HG02970 (cell line): Measurements from ENCODE around the gene COL28A1.

ENCODE experiments used
- ATAC-seq: cut with Tn5 transposase; IDR thresholded peaks from one replicate; pipeline ENCODE4 v1.9.1; 2021; ENCODE audit warnings: mild to moderate bottlenecking, moderate library complexity, moderate number of reproducible peaks; ENCODE audit not compliant: unreplicated experiment, low FRiP score

COL28A1 gene

DNA sequence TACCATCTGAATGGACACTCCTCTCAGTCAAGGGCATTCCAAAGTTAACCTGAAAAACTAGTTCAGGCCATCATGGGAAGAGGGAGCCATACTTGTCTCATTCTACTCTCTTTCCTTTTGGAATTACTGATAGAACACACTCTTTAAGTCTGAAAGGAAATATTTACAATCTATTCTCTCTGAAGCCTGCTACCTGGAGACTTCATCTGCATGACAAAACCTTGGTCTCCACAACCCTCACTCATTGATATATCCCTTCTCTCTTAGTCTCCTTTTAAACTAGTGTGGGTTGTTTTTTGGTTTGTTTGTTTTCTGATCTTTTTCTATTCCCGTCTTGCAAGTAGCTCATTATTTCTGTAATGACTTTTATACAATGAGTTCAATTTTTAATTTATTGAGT lies 183.8 kb downstream of the COL28A1 start:
- ATAC-seq = no peak

DNA sequence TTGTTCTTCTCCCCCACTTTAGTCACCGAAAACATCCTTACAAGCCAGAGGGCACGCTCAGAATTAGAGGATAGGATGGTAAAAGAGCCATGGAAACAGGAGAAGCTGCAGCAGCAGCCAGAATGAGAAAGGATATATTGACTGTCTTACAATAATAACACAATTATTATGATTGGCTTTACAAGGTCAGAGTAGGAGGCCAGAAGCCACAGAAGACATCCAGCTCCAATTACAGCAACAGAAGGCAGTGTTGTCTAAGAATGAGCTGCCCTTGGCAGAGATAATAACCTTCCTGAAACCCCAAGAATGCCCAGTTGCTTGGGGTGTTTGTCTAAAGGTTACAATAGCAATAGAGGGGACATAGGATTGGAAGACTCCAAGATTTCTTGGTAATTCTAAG lies 184.5 kb downstream of the COL28A1 start:
- ATAC-seq = no peak

DNA sequence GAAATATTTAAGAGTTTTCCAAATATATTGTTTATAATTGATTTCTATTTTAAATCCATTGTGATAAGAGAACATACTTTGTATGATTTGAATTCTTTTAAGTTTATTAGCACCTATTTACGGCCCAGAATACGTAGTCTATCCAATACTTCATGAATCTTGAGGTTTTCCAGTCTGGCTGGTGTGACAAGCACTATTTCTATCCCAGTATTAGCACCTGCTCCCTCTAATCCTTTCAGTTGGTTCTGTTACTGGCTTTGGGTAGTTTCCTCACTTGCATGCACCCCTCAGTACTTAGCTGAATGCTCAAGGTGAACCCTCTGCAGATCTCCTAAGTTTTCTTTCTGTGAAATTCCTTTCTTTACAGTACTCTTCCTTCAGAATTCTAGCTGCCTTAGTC lies 186.5 kb downstream of the COL28A1 start:
- ATAC-seq = no peak

DNA sequence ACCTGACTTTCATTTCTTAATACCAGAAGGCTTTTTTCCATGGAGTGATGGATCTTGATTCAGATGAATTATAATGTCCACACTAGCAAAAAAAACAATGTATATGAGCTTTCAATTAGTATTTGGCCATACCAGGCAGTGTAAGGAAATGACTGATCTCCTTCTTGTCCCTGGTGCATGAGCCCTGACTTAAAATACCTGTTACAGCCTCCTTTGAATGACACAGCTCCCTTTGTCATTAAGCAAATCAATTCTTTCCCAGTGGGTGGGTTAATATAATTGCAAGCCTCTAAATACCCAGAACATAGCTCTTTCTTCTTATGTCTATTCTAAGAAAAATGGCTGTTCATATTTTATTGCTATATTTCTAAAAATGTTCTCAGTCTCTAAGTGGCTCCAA lies 188.6 kb downstream of the COL28A1 start:
- ATAC-seq = no peak

DNA sequence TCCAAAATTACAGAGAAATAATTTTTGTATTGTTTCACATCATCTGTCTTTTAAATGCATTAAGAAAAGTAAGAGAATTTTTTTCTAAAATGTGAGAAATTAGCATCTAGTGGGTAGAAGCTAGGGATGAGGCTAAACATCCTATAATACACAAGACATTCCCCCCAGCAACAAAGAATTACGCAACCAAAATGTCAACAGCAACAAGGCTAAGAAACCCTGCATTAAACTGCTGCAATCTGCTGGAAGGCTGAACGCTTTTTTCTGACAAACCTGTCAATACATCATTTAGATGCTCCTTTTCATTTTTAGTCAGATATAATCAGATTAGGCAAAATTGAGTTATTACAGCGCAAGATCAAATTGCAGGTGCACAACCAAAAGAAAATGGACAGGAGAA lies 191.1 kb downstream of the COL28A1 start:
- ATAC-seq = no peak

DNA sequence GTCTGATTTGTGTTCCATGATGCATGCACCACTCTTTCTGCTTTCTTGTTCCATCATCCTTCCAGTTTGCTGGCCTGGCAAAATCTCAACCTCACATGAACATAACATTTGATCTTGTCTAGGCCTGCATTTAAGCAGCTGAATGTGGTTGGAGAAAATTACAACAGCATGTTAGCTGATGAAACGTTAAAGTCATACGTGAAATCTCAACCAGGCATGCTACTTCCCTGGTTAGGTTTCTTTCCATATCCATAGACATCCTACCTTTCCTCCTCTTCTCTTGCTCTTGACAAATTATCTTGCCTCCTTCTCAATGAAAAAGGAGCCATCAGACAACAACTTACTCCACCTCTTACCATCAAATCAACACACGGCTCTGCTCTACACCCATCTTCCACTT lies 199.8 kb downstream of the COL28A1 start:
- ATAC-seq = no peak

DNA sequence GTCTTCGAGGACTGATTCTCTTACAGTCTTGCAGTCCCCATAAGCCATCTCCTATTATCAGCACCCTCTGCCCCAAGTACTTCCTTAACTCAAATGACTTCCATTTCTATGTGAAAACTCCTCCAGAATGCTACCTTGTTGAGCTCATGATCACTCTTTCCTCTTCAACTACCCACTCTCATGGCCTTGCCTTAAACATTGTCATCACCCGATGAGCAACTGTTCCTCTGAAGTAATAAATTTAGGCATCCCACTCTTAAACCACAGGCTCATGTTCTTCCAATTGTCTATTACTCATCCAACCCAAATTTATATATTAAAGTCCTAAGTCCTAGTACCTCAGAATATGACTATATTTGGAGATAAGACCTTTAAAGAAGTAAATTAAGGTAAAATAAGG lies 200.5 kb downstream of the COL28A1 start:
- no peak for ATAC-seq

DNA sequence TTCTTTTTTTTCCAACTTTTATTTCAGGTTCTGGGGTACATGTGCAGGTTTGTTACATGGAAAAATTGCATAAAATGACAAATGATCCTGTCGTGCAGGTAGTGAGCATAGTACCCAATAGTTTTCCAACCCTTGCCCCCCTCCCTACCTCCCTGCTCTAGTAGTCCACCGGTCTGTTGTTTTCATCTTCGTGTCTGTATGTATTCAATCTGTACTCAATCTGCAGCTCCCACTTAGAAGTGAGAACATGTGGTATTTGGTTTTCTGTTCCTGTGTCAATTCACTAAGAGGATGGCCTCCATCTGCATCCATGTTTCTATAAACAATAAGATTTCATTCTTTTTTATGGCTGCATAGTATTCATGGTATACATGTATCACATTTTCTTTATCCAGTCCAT lies 202.1 kb downstream of the COL28A1 start:
- no peak for ATAC-seq

DNA sequence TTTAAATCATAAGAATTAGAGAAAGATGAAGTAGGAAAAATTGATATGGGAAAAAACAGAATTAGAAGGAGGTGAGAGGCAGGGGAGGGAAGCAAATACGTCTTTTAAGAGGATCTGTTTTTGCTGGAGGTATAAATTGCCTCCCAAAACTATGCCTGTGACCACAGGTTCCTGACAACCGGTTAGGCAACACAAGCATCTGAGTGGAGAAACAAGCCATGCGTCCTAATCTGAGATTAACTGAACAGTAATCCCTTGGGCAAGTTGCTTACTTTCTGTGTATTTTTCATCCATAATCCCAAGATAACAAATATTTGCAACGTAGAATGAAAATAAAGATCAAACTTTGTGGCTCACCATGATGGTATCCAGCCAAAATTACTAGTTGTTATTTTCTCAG lies 204.2 kb downstream of the COL28A1 start:
- ATAC-seq = no peak

DNA sequence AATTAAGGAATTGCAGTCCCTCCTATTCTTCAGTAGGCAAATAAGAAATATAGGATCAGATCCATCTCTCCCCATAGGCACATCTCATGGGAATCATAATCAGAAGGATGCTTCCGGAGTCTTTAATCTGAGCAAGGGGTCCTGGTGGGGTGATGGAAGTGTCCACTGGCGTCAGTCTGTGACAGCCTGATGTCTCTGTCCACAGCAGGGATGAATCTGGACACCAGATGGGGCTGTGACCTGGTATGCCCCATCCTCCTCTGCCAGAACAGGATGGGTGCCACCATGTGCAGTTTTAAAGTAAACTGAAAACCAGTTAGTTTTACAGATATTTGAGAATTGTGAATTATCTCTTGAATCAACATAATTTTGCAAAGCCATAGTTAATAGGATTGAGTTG lies 204.7 kb downstream of the COL28A1 start:
- ATAC-seq = no peak

DNA sequence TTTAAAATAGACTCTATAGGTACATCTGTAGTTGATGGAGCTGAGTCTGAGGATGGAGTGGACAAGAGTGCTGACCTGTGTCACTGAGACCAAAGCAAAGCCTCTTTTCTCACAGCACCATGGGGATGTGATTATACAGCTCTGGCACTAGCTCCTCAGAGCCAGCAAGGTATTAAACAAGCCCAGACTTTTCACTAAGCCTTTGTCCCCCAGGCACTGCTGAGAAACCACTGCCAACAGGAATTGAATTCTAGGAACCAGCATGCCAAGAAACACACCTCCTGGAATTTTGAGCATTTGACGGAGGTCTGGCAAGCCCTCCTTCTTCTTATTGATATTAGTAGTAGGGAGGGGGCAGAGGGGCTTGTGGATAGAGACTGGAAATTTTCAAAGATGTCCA lies 206.3 kb downstream of the COL28A1 start:
- ATAC-seq = no peak

DNA sequence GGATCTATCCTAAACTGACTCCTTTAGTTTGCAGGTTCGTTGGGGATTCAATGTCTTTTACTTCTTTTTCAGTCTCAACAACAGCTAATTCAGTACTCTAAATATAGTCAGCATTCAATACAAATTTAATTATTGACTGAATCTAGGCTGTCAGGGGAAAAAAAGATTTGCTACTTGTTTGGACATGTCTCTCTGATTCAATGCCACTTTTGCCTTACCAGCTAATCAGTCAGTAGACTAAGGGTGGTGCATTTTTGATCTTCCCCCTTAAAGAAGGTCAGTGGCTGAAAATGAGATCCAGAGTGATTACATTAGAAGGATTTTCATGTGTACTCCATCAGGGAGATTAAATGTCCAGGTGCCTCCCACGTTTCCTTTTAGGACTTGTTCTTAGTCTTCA lies 208.2 kb downstream of the COL28A1 start:
- ATAC-seq = no peak

DNA sequence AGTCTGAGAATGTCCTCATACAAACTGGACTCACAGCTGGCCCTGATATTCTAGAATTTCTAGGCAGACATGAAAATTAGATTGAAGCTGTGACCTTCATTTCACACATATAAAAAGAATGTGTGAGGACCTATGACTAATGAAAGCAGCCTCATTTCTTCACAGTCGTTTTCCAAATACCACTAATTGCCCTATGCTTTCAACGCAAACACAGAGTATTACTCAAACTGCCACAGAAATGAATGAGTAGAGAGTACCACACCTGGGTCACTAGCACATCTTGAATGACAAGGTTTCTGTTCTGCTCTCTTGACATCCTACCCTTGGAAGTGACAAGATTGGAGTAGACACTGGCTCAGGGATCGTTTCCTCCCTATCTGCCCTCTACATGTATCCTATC lies 211.0 kb downstream of the COL28A1 start:
- ATAC-seq = no peak

DNA sequence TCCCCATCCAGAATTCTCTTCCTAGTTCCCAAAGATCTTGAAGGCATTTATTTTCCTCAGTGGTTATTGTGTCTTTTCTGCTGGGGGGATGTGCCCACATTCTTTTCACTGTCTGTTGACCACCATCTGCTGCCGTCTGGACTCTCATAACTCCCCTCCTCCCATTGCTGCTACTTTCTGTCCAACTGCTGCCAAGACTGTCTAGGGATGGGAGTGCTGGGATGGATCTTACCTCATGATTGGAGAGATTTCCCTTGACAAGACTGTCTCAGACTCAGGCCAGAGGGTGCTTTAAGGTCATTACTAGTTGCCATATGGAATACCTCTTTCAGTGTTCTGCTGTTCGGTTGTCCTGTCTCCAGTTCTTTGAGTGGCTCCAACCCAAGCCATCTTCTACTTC lies 211.8 kb downstream of the COL28A1 start:
- no peak for ATAC-seq

DNA sequence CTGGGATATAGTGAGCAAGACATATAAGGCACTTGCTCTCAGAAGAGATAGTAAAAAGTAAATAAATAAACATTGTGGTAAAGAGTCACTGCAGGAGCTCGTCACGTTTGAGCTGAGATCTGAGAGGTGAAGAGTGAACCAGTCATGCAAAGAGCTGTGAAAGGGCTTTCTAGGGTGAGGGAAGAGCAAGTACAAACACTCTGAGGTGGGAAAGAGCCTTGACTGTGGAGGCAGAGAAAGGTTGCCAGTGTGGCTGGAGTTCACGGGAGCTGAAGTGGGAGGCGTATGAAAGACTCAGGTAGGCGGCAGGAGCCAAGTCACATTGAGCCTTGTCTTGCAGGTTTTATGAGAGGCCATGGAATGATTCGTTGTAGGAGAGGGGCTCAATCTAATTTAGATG lies 212.3 kb downstream of the COL28A1 start:
- ATAC-seq = no peak

DNA sequence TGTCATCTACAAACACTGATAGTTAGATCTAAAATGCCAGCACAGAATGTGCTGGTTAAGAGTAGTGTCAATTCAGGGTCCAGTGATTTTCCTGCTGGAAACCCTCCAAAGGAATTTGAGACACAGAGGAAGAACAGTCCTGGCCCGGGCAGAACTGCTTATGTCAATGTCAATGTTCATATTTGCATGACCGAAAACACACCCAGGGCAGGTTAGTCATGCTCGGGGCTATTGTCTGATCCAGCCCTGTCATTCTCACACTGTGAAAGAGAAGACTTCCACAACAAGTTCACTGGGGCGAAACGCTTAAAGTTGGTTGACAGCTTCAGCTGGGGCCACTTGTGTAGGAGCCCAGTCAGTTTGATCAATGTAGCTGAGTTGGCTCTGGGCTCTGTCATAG lies 214.0 kb downstream of the COL28A1 start:
- ATAC-seq = peak; percentile 76

DNA sequence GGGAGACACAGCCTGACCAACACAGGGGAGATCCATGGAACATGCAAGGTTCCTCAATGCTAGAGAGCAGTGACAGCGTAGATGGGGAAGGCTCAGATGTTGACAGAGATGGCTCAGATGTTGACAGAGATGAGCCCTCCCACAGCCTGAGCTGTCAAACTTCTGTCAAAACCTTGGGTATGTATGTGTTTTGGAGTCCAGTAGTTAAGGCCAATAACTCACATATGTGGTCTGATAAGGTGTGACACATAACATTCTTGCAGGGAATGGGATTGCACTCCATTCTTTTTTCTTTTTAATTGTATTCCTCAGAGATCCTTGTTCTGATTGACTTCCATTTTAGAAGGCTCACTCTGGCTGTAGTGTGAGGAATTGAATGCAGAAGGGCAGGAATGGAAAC lies 217.1 kb downstream of the COL28A1 start:
- no peak for ATAC-seq

DNA sequence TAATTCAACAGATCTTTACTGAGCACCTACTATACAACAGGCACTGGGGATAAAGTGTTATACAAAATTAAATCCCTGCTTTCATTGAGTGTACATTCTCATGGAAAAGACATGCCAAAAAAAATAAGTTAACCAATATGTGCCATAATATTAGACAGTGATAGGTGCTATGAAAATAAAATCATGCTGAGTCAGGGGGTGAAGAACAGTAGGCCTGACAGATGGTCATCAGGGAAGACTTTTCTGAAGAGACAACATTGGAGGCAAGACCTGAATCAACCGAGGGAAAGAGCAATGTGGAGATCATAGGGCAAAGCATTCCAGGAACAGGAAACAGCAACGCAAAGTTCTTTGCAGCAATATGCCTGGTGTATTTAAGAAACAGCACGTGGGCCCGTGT lies 217.8 kb downstream of the COL28A1 start:
- no peak for ATAC-seq

DNA sequence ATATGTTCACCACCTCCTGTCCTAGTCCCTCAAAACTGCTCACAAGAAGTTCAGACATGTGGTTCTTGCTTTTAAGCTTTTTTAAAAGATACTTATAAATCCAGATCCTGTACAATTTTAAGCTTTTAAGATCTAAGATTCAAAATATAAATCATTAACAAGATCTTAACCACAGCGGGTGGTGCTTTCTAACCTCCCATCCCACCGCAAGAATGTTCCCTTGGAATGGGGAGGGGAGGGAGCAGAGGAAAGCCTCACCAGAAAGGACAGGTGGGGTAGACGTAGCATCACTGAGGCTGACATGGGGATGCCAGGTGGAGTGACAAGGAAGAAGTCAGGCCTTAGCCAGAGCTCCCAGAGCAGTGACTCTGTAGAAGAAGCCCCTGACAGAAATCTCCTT lies 219.8 kb downstream of the COL28A1 start:
- ATAC-seq = no peak

DNA sequence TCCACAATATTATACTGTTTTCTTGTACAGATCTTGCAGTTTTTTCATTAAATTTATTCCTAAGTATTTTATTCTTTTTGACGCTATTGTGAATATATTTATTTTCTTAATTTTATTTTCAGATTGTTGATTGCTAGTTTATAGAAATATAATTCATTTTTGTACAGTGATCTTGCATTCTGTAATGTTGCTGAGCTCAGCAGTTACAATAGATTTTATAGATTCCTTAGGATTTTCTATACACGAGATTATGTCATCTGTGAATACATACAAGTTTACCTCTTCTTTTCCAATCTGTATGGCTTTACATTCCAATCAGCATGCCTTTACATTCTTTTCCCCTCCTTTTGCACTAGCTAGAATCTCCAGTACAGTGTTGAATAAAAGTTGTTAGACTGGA lies 223.3 kb downstream of the COL28A1 start:
- no peak for ATAC-seq

DNA sequence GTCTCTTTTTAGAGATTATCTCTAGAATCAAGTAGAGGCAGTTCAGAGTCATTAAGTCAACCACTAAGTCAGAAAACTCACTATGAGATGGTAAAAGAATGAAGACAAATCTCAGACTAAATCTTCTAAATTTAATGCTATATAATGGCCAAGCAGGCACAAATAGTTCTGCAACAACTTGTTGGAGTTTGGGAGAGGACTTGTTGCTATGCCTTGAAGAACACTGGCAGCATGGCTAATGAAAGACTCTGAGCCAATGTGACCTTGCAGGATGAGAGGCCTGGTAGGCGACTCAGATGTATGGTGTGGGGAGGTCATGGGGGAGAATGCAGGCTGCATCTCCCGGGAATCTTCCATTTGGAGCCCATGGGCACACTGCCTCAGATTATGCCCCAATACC lies 224.7 kb downstream of the COL28A1 start:
- no peak for ATAC-seq

DNA sequence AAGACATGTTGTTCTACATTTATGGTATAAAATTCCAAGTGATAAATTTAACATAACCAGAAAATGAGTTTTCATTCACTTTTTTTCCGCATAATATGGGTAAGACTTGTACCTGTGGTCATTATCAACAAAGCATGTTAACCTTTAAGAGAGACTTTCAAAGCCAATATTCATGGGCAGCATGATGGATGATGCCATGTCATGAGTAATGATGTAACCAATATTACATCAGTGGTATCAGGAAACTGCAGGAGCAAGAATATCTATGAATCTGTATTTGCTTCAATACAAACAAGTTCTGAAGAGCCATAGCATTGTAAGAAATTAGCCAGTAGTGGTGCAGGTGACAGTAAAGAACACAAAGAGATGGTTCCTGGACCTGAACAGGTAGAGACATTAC lies 226.5 kb downstream of the COL28A1 start:
- ATAC-seq = no peak
